Panc1 (cell line): ENCODE measurements around the gene ZNF497. TPM values are rescaled to one million over a fixed set of nuclear protein-coding genes. Genes with fewer than 3 reads are reported as not detected.

Experiments
- ATAC-seq: fragments of 200-7000 bp; cut with Tn5 transposase; 2 replicates; pipeline ENCODE4 v1.9.1; 2020; ENCODE audit warnings: mild to moderate bottlenecking, moderate library complexity
- BruUV-seq: library from RNA; stranded (reverse); fragments of 400-500 nt; replicated peaks from 2 replicates; lab custom pipeline; 2021; lab: Mats Ljungman, UMichigan
- CTCF ChIA-PET: fragments of 300-600 bp; sonication (Branson Sonifier 250); formaldehyde crosslinking; loops from one replicate; lab custom pipeline; 2022; ENCODE audit warnings: antibody characterized with exemption; lab: Charles Lee
- POLR2A ChIA-PET: fragments of 300-600 bp; sonication (Branson Sonifier 250); formaldehyde crosslinking; loops from one replicate; lab custom pipeline; 2022; ENCODE audit warnings: antibody characterized with exemption; lab: Charles Lee
- DNase-seq: peaks from one replicate; pipeline ENCODE4 v3.0.0-alpha.2; 2010; ENCODE audit warnings: low read depth, low spot score
- H3K27ac ChIP-seq: 2 replicates; pipeline ENCODE4 v1.5.1; 2011; ENCODE audit warnings: mild to moderate bottlenecking, low read length, inconsistent platforms
- H3K27me3 ChIP-seq: fragments of 200-500 bp; sonication (Bioruptor generic); 2 replicates; pipeline ENCODE4 v1.6.0; 2014; ENCODE audit warnings: low read length, inconsistent platforms; ENCODE audit not compliant: control insufficient read depth, insufficient read depth
- H3K36me3 ChIP-seq: fragments of 200-500 bp; sonication (Bioruptor generic); 2 replicates; pipeline ENCODE4 v1.5.1; 2014; ENCODE audit warnings: inconsistent platforms, mild to moderate bottlenecking, low read length, moderate library complexity; ENCODE audit not compliant: control insufficient read depth, insufficient read depth
- H3K4me1 ChIP-seq: 2 replicates; pipeline ENCODE4 v1.5.1; 2011; ENCODE audit warnings: inconsistent platforms, mild to moderate bottlenecking, low read length, moderate library complexity; ENCODE audit not compliant: control insufficient read depth, insufficient read depth
- H3K4me3 ChIP-seq, 2 experiments: 2 replicates each; pipeline ENCODE4 v1.5.1; 2011 to 2012; ENCODE audit warnings: low read depth in 2 of 2, low read length in 2 of 2, mild to moderate bottlenecking in 2 of 2, inconsistent platforms in 1 of 2, moderate library complexity in 1 of 2
- H3K9me3 ChIP-seq: fragments of 200-500 bp; sonication (Bioruptor generic); 2 replicates; pipeline ENCODE4 v1.5.1; 2014; ENCODE audit warnings: low read depth, mild to moderate bottlenecking, inconsistent platforms, low read length, moderate library complexity; ENCODE audit not compliant: control insufficient read depth, insufficient read depth
- CTCF ChIP-seq: fragments of 450-650 bp; IDR thresholded peaks from 2 replicates; pipeline ENCODE4 v1.5.1; 2017; ENCODE audit warnings: mild to moderate bottlenecking
- POLR2AphosphoS5 ChIP-seq: IDR thresholded peaks from 2 replicates; pipeline ENCODE4 v1.6.1; 2012; ENCODE audit warnings: mild to moderate bottlenecking, low read depth, low read length, moderate library complexity
- REST ChIP-seq, 2 experiments: IDR thresholded peaks; 2 replicates each; pipeline ENCODE4 v1.6.1; 2011 to 2012; ENCODE audit warnings: low read depth in 2 of 2, control low read depth in 1 of 2, low read length in 1 of 2, mild to moderate bottlenecking in 1 of 2, moderate library complexity in 1 of 2; ENCODE audit not compliant: insufficient read depth in 1 of 2
- SIN3A ChIP-seq: IDR thresholded peaks from 2 replicates; pipeline ENCODE4 v1.6.1; 2012; ENCODE audit warnings: low read depth, mild to moderate bottlenecking, low read length, moderate library complexity, borderline replicate concordance; ENCODE audit not compliant: insufficient read depth
- TCF7L2 ChIP-seq: IDR thresholded peaks from 2 replicates; pipeline ENCODE4 v1.6.1; 2011; ENCODE audit warnings: mild to moderate bottlenecking, low read depth, low read length, inconsistent platforms
- in situ Hi-C: cut with HindIII; loops from 2 replicates; pipeline ENCODE4 v1.10.0; 2016; ENCODE audit warnings: low sequenced_read_pairs, low pct_unique_long_range_greater_than_20kb
- intact Hi-C: fragments of 100-400 bp; cut with micrococcal nuclease; formaldehyde crosslinking; loops from one replicate; pipeline ENCODE4 v1.10.0; 2022; ENCODE audit not compliant: unreplicated experiment
- total RNA-seq: library from RNA; stranded (reverse); gene quantifications from one replicate; pipeline ENCODE4 v1.2.1, GENCODE V29; 2021; ENCODE audit not compliant: unreplicated experiment

Gene ZNF497
- total RNA-seq, 1 experiment from 2014 or later, result 1.9 TPM

- H3K4me3 ChIP-seq, result peak overlapping the region; percentile 74 to 89
- BruUV-seq, result no TSS peak
- H3K27ac ChIP-seq, result peak overlapping the region; percentile 90
- intact Hi-C loops, result loop anchor here (5.0 kb wide), 1 partner anchor 62 kb away; the partner anchor contains the start of gene RPS5
- H3K9me3 ChIP-seq, result no peaks in the 10 kb centered on the region
- ChIA-PET CTCF (no interaction called here), POLR2A (no interaction called here)
- no peak for ATAC-seq
- no peaks in the 10 kb centered on the region; the same call in 1 of the 2 replicates for H3K36me3 ChIP-seq
- peaks cover 22% of the 10 kb centered on the region for H3K4me1 ChIP-seq
- no peaks in the 10 kb centered on the region for H3K27me3 ChIP-seq
- in situ Hi-C loops, result no loop called here
- no peak for DNase-seq
- no peak for TF ChIP-seq CTCF
- no peak for TF ChIP-seq SIN3A
- no peak for TF ChIP-seq POLR2AphosphoS5
- TF ChIP-seq TCF7L2, result no peak
- no peak for TF ChIP-seq REST (IDR thresholded peaks at IDR 0.05; ENCODE audit: insufficient read depth in 1 of 2, low read depth in 2 of 2, low read length in 1 of 2)
Measured at GRCh38 chr19:58325311-58326022, 37.1 kb downstream of the ZNF497 start.

GRCh38 chr19:58319241-58319640 is 43.3 kb downstream of the ZNF497 start:
- Histone ChIP-seq H3K4me3 (no peak overlapping the region), H3K27ac (no peak overlapping the region), H3K9me3 (no peaks in the 10 kb centered on the region), H3K27me3 (no peaks in the 10 kb centered on the region), H3K36me3 (no peaks in the 10 kb centered on the region), H3K4me1 (no peaks in the 10 kb centered on the region)
- no peak for TF ChIP-seq SIN3A
- no peak for TF ChIP-seq CTCF
- no peak for TF ChIP-seq POLR2AphosphoS5
- no peak for TF ChIP-seq TCF7L2
- no peak; a peak in 1 of 4 replicates for TF ChIP-seq REST (IDR thresholded peaks at IDR 0.05; ENCODE audit: insufficient read depth in 1 of 2, low read depth in 2 of 2, low read length in 1 of 2)
- BruUV-seq, result no TSS peak
- CTCF ChIA-PET, result no interaction called here
- in situ Hi-C loops, result no loop called here
- no peak for DNase-seq
- no peak for ATAC-seq
- intact Hi-C loops, result no loop called here
- POLR2A ChIA-PET, result interaction anchor here (0.6 kb wide), 2 partner anchors 9 to 45 kb away, joined by 3 read pairs; no protein-coding TSS in a partner anchor
